Hematopoietic multipotent progenitor cell treated with erythropoietin and hydrocortisone succinate and interleukin-3 and kit ligand, for 8 days (in vitro differentiated cells): ENCODE results near the gene CCDC185.
"Not testable (repeated sequence)": the region's sequence is repeated elsewhere in the genome, so short reads cannot be mapped to it uniquely, and the experiment has no call there.

ENCODE experiments used
- DNase-seq: peaks from one replicate; pipeline ENCODE4 v3.0.0-alpha.2; 2015

Gene CCDC185

DNA sequence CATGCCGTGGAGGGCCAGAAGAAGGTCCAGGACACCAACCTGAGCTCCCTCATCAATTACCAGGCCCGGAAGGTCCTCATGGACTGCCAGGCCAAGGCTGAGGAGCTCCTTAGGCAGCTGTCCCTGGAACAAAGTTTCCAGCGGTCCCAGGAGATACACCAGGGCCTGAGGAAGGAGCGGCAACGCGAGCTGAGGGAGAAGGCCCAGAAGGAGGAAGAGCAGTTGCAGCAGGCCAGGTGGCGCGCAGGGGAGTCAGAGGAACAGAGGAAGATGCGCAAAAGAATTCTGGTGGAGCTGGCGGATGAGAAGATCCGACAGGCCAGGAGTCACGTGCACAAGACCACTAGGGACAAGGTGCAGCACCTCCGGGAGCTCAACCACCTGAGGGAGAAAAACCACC is 1.5 kb downstream of the CCDC185 start:
- DNase-seq = no peak

DNA sequence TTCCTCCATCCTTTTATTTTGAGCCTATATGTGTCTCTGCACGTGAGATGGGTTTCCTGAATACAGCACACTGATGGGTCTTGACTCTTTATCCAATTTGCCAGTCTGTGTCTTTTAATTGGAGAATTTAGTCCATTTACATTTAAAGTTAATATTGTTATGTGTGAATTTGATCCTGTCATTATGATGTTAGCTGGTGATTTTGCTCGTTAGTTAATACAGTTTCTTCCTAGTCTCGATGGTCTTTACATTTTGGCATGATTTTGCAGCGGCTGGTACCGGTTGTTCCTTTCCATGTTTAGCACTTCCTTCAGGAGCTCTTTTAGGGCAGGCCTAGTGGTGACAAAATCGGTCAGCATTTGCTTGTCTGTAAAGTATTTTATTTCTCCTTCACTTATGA is 6.2 kb downstream of the CCDC185 start:
- DNase-seq = not testable (repeated sequence)

DNA sequence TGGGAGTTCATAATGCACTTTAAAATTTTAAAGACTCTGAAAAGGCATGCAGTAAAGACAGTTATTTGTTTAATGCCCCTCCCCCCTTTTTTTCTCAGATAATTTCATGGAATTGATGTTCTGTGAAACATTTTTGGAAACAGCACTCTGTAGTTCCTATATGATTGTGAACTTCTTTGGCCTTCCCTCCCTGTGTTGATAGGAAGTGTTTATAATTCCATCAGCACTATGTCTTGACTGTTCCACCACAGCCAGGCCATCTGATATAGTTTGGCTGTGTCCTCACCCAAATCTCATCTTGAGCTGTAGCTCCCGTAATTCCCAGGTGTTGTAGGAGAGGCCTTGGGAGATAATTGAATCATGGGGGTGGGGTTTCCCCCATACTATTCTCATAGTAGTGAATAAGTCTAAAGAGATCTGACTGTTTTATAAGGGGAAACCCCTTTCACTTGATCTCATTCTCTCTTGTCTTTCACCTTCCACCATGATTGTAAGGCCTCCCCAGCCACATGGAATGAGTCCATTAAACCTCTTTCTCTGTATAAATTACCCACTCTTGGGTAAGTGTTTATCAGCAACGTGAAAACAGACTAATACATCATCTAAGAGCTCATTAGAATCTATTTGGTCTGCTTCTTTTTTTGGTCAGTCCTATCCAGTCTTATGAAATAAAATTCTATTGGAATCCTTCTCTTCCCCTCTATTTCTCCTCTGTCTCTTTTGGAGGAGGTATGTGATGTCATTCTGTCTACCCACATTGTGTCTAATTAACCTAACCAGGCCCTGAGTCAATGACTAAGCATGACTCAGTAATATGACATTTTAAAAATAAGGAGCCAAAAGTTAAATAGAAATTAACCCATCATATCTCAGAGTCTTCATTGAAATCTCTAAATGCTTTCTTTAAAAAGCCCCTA is 8.9 kb downstream of the CCDC185 start:
- DNase-seq = peak; percentile 15

DNA sequence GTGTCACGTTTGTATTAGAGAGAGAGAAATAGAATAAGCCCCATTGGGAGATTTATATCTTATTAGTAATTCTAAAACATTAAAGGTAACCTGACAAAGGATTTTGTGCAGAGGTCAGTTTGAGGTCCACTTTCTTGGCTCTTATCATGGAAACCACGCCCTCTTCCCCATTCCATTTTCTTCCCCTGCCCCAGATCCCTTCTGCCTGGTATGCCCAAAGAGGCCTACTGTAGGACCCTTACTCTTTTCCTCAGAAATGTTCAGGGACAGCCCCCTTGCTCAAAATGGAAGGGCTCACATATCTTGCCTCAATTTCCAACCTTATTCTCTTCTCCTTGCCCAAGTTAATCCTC is 9.6 kb downstream of the CCDC185 start:
- DNase-seq = no peak

DNA sequence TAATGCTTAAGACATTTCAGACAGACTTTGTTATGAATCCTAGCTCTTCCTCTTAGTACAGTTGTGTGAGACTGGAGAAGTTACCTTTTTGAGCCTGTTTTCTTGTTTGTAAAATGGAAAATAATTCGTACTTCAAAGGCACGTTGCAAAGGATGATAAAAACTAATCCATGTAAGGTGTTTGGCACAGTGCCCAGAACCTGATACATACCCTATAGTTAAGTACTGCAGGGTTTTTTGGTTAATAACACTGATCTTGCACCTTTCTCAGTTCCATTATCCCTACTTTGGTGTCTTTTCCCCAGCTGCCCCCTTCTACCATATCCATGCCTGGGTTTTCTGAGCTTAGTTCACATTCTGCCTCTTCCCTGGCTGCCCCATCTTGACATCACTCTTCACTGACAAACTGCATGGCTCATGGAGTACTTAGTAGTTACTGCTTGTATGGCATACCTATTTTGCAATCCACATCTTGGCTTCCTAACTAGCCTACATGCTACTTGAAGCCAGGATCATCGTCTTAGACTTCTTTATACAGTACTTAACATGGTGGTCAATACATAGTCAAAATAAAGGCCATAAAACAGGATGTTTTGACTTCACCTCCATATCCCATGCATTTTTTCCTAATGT is 10.1 kb downstream of the CCDC185 start:
- DNase-seq = peak; percentile 34

DNA sequence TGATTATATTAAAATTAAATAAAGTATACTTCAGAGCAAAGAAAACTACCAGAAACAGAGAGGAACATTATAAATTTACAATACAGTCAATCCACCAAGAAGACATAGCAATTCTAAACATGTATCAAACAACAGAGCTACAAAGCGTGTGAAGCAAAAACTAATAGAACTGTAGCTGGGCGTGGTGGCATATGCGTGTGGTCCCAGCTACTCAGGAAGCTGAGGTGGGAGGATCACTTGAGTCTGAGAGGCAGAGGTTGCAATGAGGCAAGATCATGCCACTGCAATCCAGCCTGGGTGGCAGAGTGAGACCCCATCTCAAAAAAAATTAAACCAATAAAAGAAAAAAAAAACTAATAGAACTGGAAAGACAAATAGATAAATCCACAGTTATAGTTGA is 12.3 kb downstream of the CCDC185 start:
- no peak for DNase-seq

DNA sequence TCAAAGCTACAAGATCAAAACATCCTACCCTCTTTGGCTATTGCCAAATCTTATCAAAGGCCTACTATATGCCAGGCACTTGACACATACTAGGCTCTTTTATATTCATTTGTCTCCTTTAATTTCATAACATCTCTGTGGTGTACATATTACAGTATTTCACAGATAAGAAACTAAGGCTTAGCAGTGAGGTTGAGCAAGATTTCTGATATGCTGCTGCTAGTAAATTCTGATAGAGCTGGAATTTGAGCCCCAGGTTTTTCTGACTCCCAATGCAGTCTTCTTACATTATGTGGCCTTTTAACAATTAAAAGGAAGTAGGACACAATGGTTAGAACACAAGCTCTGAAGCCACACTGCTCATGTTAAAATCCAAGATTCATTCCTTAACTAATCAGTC is 16.8 kb downstream of the CCDC185 start:
- DNase-seq = no peak

DNA sequence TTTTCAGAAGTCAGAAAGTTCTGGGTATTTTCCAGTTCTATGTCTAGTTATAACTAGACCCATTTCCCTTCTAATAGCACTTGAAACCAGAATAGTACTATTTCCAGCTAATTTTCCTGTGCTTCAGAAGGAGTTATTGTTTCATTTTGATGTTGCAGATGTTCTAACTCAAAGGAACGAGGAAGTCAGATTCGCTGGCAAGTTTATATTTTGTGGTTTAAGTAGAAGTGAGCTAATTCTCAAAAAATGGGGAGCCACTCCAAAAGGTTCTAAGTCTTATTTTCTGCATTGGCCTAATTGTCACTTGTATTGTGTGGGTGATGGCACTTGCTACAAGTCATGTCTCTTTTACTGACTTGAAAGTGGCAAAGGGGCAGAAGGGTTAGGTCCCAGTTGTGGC is 18.1 kb downstream of the CCDC185 start:
- no peak for DNase-seq

DNA sequence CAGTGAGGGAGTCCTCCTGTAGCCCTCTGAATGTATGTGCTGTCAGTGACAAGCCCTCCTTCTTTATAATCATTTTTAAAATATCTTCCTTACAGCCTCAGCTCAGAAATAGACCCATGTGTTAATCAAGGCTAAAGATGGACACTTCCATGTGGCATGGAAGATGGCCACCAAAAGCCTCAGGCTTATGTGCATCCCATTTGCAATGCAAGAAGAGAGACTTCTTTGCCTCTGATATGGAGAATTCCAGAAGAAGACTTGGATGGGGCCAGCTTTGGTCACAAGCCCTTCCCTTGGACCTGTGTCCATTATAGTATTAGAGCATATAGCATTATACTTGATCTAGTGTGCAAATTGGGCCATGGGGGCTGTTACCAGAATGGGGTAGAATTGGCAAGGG is 18.5 kb downstream of the CCDC185 start:
- no peak for DNase-seq

DNA sequence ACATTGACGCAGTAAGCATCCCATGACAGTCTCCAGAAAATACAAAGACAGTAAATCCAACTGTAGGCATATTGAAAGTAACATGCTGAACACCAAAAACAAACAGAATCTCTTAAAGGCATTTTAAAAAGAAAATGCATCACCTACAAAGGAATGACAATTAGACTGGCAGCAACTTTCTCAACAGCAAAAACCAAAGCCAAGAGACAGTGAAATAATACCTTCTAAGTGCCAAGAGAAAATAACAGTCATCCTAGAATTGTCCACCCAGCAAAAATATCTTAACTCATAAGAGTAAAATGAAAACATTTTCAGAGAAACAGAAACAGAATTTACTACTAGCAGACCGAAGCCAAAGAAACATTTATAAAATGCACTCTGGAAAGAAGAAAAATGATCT is 20.0 kb downstream of the CCDC185 start:
- no peak for DNase-seq

DNA sequence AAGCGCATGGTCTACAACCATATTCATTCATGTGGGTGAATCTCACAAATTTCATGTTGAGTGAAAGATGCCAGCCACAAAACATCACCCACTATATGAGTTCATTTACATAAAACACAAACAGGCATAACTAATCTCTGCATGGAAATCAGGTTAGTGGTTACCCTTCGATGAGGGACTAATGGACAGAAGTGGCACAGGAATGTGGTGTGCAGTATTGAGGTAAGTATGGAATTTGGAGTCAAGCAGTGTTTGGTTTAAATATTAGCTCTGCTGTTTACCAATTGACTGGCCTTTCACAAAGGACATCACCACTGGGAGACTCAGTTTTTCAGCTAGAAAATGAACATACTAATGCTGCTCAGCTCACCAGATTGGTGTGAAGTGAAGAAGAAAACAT is 24.2 kb downstream of the CCDC185 start:
- no peak for DNase-seq

DNA sequence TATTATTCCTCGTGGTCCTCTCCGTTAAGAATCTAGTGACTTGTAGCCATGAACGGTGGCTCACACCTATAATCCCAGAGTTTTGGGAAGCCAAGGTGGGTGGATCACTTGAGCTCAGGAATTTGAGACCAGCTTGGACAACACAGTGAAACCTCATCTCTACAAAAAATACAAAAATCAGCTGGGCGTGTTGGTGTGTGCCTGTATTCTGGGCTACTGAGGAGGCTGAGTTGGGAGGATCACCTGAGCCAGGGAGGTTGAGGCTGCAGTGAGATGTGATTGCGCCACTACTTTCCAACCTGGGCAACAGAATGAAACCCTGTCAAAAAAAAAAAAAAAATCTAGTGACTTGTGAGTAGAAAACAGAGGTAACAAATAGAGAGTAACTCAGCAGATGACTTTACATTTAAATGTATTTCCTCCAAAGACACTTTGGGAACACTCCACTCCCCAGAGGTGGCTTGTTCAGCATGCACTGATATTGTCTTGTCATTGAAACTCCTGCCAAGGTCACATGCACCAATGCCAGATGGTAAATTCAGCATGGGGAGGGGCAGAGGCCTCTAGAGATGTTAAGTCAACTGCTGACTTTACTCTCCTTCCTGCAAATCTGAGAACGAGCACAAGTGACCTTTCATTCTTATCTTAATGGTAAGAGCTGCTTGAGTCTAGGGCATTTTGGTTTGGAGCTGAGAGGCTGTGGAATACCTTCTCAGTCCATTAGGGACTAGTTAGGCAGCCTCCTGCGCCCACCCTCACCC is 24.9 kb downstream of the CCDC185 start:
- DNase-seq = no peak

DNA sequence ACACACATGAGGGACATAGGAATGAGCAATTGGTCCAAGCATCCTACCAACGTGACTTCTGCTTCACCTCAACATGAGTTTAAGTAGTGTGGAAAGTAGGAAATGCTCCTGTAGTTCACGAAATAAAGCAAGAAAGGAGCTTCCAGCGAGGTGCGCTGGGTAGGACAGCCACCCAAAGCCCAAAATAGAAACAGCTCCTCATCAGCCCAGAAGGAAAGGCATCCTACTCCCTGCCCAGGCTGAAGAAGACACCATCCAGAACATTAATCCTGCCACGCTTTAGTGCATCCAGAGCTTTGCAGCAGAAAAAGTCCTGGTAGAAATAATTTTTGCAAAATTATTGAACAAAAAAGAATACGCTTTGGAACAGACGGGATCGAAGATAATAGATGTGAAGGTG is 25.9 kb downstream of the CCDC185 start:
- DNase-seq = no peak

DNA sequence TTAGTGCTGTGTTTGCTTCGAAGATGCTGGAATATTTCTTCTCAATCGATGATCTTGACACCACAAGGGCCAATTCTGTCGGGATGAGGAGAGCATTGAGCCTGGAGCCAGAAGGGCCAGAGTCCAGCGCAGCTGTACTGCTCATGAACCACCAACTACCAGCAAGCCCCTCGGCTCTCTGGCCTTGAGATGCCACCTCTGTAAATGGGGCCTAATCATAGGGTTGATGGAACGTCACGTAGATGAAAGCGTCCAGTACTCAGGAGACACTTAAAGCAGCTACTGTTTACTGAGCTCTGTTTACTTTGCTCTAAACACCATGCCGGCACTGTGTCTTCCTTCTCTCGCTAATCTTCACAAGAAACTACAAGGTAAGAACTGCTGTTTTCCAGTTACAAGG is 26.3 kb downstream of the CCDC185 start:
- DNase-seq = no peak

DNA sequence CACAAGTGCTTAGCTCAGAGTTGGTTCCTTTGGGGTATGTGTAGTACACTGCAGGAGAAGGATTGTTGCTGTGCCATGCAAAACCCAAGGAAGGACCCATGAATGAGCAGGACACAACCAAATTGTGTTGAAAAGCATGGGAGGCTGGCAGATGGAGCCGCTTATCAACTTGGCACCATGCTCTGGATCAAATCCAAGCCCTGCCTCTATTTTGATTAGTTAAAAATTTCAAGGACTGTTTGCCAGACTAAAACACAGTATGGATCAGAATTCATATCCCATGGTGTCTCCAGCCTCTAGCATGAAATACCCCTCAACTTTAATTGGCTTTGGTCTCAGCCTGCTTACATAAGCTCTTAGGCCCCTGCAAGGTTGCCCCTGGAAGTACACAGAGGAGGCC is 27.8 kb downstream of the CCDC185 start:
- DNase-seq = peak; percentile 32

DNA sequence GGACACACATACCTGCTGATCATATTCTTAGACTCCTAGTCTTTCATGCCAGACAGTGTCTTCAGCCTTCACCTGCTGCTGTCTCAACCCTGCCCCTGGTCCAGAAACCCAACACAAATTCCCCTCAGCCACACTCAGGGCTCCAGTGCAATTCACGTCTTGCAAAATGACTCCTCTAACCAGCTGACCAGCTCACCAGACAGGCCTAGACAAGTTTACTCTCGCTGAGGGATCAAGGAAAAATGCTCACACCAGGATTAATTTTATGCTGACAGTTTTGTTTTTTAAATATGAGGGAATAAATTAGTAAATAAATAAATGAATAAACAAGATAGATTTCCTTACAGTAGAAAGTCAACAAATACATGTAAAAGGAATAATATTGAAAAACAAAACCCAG is 28.5 kb downstream of the CCDC185 start:
- DNase-seq = no peak

DNA sequence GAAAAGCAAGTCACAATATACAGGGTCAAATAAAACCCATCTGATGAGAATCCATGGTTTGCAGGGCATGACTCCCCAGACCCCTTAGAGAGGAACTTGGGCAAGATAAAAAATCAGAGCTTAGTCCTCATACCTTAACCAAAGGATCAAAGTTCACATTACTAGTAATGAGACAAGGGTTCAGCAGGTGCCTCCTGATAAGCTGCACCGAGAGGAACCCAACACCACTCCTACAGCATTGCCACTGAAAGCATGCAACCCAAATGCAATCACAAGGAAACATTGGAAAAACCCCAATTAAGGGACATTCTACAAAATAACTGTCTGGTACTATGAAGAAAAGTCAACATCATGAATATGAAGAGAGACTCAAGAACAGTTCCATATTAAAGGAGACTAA is 29.7 kb downstream of the CCDC185 start:
- no peak for DNase-seq

DNA sequence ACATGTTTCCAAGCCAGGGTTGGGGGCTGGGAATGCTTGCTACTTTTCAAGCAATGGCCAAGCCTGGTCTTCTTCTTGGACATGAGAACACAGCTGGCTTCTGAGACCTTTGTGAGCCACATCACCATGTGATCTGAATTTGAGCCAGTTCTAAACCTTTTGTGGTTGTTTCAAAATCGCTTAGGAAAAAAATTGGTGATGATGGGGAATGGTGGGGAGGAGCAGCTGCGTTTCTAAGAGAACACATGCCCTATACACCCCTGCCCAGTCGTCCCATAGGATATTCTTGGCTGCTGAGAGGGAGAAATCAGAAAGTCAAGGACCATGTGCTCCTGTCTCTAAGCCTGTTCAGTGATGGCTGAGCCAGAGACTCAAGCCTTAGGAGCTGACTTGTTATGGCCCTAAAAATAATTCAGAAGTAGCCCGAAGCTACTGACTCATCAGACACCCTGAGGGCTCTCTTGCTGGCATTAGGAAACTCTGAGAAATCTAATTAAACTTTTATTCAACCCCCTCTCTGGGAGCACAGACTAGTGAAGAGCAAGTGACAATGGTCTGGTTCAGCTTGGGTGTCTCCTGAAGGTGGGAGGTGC is 30.5 kb downstream of the CCDC185 start:
- no peak for DNase-seq

DNA sequence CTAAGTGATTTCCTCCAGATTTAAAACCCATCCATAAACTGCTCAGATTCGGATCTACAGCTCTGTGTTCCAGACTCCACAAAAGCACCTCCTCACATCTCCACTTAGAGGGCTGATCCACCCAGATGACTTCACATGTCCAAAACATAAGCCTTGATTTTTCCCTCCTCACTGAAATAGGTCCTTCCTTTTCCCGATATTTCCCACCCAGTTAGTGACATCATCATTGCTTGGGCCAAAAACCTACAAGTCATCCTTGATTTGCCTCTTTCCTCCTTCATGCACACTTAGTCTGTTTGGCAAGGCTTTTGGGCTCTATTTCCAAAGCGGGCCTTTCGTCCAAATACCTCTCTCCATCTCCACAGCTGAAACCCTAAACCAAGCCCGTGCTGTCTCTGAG is 32.3 kb downstream of the CCDC185 start:
- no peak for DNase-seq

DNA sequence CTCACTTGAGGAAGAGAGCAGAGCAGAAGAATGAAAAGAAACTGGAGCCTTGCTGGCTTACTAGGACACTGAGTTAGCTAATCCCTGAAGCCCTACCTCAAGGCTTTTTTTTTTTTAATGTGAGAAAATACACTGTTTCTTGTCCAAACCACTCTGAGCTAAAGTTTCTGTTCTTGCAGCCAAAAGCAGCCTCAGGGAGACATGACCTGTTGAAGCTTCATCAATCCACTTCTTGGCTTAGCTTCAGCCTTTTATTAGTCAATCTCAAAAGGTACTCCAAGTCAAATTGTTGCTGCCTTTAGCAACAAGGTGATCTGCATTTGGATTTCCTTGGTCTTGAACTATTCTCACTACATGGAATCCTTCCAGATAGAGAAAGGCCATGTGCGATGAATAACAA is 33.7 kb downstream of the CCDC185 start:
- no peak for DNase-seq

DNA sequence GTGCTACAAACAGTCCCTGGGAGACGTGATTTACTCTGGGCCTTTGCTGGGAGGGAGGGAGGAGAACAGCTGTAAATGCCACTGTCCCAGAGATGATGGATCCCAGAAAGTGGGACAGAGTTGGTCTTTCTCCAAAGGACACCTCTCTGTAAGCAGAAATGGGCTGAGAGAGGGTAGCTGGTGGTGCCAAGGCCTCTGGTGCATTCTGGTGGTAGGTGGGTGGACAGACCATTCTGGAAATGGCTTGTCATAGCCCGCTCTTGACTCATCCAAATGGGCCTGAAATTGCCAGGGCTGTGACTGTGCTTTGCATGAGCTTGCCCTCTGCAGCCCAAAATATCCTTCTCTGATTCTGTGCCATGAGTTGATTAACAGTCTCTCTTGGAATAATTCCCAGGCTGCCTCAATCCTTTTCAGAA is 36.1 kb downstream of the CCDC185 start:
- DNase-seq = no peak

DNA sequence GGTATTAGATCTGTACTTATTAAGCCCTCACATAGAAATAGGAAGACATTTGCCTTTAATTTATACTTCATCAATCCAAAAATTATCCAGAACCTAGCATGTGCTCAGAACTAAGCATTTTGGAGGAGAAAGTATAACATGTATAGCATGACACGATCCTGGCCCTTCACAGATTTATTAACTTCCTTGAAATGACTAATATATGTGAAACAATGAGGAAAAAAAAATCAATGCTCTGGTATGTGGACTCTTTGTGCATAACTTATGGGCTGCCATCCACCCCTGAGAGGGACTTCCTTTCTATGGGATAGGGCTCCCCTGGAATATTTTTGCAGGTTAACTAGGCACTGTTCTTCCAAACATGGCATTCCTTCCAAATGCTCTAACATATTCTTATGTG is 36.6 kb downstream of the CCDC185 start:
- DNase-seq = no peak

DNA sequence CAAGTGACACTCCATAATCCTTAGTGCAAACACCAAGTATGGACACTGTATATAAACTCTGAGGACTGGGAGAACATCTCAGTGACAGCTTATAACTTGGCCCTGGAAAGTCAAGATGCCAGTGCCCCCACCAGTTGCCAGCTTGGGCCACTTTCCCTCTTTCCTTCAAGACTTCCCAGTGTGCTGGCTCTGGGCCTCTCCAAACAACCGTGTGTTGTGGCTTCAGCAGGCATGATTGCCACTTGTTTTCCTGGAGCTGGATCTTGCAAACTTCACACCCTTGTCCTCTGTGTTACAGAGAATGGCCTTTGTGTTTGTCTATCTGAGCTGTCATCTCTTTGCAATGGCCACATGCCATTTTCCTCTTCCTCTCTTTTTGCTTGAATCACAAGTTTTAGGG is 37.0 kb downstream of the CCDC185 start:
- no peak for DNase-seq

DNA sequence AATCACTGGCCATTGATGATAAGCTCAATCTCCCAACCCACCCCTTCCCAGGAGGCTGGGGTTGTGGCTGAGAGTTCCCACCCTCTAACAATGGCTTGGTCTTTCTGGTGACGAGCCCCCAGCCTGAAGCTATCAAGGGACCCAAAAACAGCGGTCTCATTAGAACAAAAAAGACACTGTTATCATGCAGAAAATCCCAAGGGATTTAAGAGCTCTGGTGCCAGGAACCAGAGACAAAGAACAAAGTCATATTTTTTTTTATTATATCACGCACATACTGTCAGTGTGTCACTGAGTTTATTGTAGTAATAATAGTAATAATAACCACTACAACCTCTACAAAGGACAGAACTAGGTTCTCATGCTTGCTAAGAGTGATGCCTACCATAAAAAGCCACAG is 43.9 kb downstream of the CCDC185 start:
- no peak for DNase-seq
